Activated CD4-positive, alpha-beta T cell treated with anti-CD3 and anti-CD28 coated beads, Interleukin-2, amount 50 U/mL, for 48 hours (primary cell): ENCODE measurements around the gene KCNJ5.
"Not testable (repeated sequence)": the region's sequence is repeated elsewhere in the genome, so short reads cannot be mapped to it uniquely, and the experiment has no call there.

Source experiments
- DNase-seq, 2 experiments: peaks; one replicate each; pipeline ENCODE4 v3.0.0-alpha.2; 2020

The KCNJ5 gene

GRCh38 chr11:128915149-128915521 is 24.0 kb downstream of the KCNJ5 start:
- DNase-seq, result no peak

GRCh38 chr11:128916037-128916572 is 24.9 kb downstream of the KCNJ5 start:
- DNase-seq, result no peak

DNA sequence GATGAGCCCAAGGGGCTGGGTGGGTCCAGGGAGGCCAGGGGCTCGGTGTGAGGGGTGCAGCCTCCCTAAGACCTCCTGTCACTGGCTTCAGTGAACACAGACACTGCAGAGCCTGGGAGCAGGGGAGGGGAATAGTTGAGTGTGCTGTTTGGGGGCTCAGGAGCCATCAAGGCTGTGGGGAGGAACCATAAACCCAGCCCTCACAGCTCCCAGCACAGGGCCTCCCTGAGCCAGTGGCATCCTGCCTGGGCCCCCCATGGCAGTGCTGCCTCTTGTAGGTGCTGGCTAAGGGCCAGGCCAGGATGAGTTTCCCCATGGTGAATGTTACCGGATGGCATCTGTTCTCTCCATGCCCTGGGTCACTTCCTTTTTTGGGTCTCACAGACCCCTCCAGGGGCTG is 25.5 kb downstream of the KCNJ5 start:
- no peak for DNase-seq

DNA sequence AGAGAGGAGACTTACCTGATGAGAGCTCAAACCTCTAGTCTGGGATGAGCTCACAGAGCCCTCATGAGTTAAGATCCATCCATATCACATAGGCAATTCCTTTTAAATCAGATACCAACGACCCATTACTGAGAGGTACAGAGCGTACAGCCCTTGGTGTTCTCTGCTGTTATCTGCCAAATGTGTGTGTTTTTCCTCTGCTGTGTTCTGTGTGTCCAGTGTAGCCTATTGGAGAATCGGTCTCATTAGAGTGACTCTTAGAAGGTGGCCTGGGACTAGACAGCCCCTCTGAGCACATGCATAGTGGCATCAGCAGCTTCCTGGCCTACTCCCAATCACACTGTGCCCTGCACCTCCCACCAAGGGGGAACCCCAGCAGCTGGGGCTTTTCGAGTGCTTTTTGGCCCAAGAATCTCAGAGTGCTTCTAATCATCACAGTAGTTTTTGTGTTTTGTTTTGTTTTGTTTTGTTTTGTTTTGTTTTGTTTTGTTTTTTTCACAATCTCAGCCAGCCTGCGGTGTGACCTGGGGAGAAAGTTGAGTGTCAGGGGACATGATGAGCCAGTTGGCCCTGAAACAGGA is 26.1 kb downstream of the KCNJ5 start:
- DNase-seq, result no peak

DNA sequence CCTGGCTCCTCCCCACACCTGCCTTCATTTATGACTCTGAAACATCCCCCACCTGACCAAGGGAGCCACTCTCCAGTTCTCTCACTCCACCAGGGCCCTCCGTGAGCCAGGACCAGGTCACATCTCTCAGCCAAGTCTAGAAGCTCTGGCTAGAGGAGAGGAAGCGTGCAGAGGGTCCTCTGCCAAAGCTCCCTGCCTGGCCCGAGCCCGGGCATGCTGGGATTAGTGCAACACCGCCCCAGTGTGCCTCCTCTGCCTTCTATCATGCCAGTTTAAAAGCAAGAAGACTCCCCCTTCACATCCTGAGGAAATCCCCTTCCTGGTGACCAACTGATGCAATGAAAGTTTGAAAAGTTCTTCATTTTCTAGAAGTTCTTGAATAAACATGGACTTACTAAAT is 28.1 kb downstream of the KCNJ5 start:
- DNase-seq, result no peak

GRCh38 chr11:128919635-128920034 is 28.5 kb downstream of the KCNJ5 start:
- DNase-seq, result not testable (repeated sequence)

GRCh38 chr11:128920666-128921065 is 29.5 kb downstream of the KCNJ5 start:
- no peak for DNase-seq

- no peak for DNase-seq
Measured at GRCh38 chr11:128921793-128922192, 30.6 kb downstream of the KCNJ5 start.

DNA sequence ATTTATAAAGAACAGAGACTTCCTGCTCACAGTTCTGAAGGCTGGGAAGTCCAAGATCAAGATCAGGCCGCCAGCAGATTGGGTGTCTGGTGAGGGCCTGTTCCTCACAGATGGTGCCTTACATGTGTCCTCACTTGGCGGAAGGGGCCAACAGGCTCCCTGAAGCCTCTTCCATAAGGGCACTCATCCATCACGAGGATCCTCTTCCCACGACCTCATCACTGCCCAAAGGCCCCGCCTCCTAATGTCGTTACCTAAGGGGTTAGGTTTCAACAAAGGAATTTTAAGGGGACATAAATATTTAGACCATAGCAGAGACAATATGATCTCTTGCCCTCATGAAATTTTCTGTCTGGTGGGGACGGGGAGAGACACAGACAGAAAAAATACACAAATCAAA is 32.9 kb downstream of the KCNJ5 start:
- DNase-seq, result no peak

GRCh38 chr11:128924510-128925249 is 33.5 kb downstream of the KCNJ5 start:
- no peak for DNase-seq

GRCh38 chr11:128925250-128925600 is 34.1 kb downstream of the KCNJ5 start:
- DNase-seq, result no peak

DNA sequence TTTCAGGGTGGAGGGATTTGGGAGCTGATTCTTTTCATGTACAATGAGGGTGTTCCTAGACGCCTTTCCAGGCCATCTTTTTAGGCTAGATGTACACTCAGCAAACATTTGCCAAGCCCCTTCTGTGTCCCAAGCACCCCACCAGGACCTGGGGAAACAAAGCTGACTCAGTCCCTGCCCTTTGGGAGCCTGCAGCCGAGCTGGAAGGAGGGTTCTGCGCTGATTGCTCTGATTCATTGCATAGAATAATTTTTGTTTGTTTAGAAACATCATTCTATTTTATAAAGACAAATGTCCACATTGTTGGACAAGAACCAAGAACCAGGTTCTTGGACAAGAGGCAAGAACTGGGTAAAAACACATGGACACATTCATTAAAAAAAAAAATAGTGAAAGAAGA is 34.8 kb downstream of the KCNJ5 start:
- DNase-seq, result no peak

DNA sequence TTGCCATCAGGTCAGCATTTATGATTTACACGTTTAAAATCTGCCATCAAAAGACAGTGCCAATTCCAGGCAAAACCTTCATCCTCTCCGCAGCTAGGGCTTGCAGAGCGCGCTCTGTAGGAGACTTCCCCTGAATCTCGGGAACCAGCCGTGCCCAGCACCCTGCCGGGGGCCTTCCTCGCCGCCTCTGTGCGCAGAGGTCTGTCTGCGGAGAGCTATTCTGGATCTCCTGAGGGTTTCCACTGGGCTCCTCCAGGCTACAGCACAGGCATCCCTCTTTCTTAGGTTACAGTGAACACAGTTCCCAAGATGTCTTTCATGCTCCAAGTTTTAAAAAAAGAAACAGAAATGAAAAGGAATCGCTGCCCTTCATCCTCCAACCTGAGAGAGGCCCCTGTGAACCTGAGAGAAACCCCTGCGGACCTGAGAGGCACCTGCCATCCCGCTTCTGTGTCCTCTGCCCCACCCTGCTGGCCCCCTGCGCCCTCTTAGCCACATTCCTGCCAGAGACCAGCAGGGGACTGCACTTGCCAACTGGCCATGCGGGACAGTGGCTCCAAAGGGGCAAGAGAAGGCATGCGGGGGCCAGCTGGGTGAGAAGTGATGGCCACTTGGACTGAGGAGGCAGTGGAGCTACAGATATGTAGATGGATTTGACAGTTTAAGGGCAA is 35.4 kb downstream of the KCNJ5 start:
- DNase-seq, result no peak

GRCh38 chr11:128927108-128927461 is 35.9 kb downstream of the KCNJ5 start:
- no peak for DNase-seq

- DNase-seq, result no peak
Measured at GRCh38 chr11:128927683-128928336, 36.7 kb downstream of the KCNJ5 start.

DNA sequence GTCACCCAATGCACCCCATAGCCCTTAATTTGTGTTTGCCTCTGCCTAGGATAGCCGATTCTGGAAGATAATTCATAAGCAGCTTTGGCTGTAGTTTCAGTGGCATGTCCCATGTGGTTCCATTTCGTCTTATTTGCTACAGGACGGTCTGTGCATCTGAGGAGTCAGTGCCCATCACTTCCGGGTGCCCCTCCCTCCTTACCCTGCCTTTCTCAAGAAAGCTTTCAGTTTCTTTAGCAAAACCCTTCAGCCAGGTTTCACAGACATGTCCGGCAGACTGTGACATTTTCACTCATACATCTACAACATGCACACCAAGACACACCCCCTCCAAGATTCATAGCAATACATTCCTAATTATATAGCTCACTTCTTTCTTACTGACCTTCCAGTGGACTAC is 37.2 kb downstream of the KCNJ5 start:
- no peak for DNase-seq

- DNase-seq, result no peak
Measured at GRCh38 chr11:128929468-128929867, 38.3 kb downstream of the KCNJ5 start.

DNA sequence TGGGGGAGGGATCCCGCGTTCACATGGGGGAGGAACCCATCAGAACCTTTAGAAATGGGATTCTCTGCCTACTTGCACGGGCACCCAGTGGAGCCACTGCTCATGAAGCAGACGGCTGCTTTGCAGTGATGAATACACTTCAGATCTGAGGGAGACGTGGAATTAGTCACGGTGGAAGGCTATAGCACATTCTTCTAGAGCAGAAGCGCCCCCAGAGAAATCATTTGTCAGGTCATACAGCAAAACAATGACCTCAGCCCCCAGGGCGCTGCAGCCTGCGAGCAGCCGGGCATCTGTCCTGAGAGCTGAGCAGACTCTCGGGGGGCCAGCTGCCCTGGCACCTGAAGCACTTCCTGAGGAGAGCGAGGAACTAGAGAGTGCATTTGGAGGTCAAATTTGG is 38.8 kb downstream of the KCNJ5 start:
- DNase-seq, result no peak

- no peak for DNase-seq
Measured at GRCh38 chr11:128931066-128931465, 39.9 kb downstream of the KCNJ5 start.

- no peak for DNase-seq
Measured at GRCh38 chr11:128931668-128932067, 40.5 kb downstream of the KCNJ5 start.

DNA sequence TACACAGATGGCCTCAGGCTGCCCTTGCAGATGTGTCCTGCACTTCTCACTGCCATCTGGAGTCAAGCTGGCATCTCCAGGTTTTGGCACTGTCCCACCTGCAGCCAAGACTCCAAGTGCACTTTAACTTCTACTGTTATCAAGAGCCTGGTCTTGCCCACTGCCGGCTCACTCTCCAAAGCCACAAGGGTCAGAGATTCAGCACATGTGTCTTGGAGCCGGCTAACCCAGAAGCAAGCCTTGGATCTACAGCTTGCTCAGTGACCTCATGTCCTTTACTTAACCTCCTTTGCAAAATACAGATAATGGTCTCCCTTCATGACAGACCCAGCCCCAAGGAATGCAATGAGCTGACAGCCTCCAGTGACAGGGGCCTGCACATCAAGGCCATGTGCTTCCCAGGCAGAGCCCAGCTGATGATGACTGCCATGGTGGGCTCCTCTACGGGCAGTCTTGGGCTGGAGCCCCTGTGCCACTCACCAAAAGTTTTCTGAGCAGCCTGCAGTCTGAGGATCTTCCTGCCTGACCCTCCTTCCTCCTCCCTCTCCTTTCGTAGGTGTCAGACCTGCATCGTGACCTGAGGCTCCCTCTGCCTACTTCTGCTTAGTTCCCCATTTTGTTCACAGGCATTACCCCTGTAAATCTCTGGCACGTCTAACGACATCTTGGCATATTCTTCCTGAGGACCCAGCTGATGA is 42.5 kb downstream of the KCNJ5 start:
- DNase-seq, result no peak

GRCh38 chr11:128934351-128934750 is 43.2 kb downstream of the KCNJ5 start:
- DNase-seq, result no peak

GRCh38 chr11:128934926-128935325 is 43.8 kb downstream of the KCNJ5 start:
- no peak for DNase-seq
